ENCODE data around the gene DOCK11. TPM values are rescaled to one million over a fixed set of nuclear protein-coding genes. Genes with fewer than 3 reads are reported as not detected.
A peak's percentile ranks its signal among the peaks of the same experiment; 100 is the strongest.
"Not testable (repeated sequence)": the region's sequence is repeated elsewhere in the genome, so short reads cannot be mapped to it uniquely, and the experiment has no call there.

Gene DOCK11
- 16.7 TPM for total RNA-seq

DNA sequence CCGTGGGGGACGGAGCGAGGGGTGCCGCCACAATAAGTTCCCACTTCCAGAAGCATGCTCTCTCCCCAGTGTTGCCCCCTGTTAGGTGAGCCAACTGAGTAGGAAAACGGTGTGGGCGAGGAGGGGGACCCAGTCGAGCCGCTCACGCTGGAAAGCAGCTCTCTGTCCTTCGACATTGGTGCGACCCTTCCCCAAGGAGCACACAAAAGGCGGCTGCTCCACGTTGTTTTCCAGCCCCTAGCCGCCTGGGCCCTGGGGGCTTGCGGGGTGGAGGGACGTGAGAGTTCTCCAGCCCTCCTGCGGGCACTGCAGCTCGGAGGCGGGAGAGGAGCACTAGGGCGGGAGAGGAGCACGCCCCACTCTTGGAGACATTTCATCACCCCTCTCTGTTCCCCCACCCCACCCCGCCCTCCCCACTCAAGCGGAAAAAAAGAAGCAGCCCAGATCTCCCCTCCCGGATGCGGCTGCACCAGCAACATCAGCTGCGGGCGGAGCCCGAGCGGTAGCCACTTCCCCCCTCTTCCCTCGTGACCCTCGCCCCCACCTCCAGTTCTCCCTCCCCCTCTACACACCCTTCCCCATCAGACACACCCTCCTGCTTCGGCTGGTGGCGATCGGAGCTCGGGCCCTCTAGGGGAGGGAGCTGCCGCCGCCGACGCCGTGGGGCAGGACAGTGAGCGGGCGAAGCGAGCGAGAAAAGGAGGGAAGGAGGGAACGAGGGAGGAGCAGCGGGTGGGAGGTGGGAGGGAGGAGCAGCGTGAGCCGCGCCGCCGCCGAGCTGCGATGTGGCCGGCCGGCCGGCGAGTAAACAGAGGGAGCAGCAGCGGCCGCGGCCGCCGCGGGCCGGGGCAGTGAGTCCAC, at the start of gene DOCK11:
Gene DOCK11, plus strand, starts transcription at position 755 of the 861 bp plus-strand sequence. CDS start 157 bp downstream, outside the sequence.
- DNase-seq = peak; percentile 74

DNA sequence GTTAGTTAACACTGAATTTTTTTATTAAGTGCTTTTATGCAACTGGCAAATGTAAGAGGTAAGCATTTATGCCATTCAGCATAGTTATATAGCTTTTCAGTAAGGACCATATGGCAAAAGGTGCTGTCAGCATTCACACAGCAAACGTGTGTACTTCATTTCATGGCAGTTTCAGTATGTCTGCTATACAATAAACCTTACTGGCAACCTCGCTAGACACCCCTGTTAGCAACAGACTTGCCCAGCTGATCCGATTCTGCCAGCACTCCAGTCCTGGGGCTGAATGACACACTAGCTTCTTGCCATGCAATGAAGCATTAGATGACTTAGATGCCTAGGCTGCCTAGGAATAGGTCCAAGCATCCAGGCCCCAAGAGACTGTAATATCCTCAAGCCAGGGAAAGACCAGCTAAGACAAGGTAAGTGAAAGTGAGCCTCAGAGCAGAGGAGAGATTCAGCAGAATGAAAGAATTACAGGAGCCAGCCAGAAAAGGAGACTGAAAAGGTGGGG, 47.3 kb upstream of the DOCK11 start:
- no peak for DNase-seq

DNA sequence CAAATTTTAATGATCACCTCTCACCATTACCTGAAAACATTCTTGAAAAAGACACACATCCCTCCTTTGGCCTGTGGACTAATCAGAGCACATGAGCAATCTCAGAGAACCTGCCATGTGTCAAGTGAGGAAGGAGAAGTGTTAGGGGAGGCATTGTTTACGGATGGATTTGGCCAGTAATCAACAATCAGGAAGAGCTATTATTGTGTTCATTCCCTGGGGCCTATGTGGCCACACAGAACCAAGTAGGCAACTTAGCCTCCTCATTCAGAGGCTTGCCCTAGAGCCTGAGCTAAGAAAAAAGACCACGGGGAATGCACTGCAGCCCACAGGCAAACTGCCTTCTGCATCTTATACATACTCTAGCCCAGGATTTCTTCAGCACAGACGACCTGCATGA, 40.6 kb upstream of the DOCK11 start:
- DNase-seq = no peak

DNA sequence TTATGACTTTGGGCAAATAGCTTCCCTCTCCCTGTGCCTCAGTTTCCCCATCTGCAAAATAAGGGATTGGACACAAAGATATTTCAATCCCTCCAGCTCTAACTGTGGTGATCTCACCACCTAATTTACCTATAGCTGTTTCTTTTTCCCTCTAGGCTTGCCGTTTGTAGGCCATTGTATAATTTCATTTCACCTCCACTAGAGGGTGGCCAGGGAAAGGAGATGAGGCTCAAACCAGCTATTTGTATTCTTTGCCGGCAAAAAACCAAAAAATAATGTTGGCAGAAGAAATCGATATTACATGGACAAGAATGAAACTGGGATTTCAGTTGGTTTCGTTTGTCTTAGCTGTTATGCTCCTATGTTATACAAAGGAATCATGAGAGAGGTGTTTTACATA, 36.1 kb upstream of the DOCK11 start:
- DNase-seq = peak; percentile 55

DNA sequence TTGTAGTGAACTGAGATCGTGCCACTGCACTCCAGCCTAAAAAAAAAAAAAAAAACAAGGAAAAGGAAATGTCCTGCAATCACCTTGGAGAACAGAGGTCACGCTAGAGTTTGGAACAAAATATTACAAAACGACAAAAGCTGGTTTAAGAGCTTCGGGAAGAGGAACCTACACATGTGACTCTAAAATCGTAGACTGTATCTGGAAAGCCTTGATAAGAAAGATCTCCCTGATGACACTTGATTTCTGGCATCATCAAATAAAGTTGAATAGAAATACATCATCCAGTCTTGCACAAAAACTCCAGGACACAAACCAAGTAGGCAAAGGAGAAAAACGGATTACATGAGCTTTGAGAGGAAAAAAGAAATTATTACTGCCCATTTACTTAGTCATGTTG, 31.1 kb upstream of the DOCK11 start:
- DNase-seq = no peak

DNA sequence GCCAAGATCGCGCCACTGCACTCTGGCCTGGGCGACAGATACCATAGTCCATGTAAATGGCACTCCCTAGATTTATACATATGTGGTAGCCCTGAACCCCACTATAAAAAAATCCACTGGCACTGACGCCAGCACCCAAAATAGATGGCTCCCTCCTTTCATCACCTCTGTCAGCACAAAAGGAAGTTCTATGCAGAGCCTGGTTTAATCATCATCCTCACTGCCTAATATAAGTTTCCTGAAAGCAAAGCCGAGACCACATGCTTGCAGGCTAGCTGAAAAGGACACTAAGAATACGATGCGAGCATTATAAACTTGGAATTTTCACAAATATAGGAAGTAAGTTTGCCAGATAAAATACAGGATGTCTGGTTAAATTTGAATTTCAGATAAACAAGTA, 27.5 kb upstream of the DOCK11 start:
- no peak for DNase-seq

DNA sequence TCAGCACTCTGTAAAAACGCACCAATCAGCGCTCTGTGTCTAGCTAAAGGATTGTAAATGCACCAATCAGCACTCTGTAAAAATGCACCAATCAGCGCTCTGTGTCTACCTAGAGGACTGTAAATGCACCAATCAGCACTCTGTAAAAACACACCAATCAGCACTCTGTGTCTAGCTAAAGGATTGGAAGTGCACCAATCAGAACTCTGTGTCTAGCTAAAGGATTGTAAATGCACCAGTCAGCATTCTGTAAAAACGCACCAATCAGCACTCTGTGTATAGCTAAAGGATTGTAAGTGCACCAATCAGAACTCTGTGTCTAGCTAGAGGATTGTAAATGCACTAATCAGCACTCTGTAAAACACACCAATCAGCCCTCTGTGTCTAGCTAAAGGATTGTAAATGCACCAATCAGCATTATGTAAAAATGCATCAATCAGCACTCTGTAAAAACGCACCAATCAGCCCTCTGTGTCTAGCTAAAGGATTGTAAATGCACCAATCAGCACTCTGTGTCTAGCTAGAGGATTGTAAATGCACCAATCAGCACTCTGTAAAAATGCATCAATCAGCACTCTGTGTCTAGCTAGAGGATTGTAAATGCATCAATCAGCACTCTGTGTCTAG, 24.8 kb upstream of the DOCK11 start:
- DNase-seq = not testable (repeated sequence)

DNA sequence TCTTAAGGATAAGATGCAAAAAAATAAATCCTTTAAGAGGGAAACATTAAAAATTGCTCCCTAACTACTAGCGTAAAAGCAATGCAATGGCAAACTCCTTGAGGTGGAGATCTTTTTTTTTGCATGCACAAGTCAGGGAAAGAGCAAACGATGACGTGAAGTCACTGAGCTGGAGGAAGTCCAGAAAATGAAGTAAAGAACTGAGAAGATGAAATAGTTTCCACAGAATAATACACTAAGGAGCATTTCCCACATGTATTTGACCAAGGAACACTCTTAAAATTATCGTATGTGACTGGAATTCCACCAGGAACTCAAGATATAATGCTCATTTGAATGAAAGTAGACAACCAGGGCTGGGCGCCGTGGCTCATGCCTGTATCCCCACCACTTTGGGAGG, 21.0 kb upstream of the DOCK11 start:
- DNase-seq = no peak

DNA sequence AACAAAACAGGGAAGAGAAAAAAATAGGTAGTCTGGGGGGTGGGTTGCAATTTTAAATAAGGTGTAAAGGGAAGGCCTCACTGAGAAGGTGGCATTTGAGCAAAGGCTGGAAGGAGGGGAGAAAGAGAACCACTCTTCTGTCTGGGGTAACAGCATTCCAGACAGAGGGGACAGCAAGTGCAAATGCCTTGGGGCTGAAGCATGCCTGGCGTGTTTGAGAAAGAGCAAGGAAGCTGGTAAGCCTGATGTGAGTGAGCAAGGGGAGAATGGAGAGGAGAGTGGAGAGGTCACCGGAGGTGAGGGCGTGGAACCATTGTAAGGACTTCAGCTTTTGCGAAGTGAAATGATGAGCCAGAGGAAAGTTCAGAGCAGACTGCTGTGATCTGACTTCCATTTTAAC, 19.7 kb upstream of the DOCK11 start:
- DNase-seq = no peak

DNA sequence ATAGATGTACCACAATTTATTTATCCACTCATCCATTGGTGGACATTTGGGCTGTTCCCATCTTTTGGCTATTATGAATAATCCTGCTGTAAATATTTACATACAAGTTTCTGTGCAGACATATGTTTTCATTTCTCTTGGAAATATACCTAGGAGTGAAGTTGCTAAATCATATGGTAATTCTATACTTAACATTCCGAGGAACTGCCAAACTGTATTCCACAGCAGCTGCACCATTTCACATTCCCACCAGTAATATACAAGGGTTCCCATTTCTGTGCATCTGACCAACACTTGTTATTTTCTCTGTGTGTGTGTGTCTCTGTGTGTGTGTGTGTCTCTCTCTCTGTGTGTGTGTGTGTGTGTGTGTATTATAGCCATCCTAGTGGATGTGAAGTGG, 15.4 kb upstream of the DOCK11 start:
- DNase-seq = no peak

DNA sequence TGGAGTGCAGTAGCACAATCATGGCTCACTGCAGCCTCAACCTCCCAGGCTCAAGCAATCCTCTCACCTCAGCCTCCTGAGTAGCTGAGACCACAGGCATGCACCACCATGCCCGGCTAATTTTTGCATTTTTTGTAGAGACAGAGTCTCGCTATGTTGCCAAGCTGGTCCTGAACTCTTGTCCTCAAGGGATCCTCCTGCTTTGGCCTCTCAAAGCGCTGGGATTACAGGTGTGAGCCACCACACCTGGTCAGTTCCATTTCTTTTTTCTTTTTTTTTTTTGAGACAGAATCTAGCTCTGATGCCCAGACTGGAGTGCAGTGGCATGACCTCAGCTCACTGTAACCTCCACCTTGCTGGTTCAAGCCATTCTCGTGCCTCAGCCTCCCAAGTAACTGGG, 13.2 kb upstream of the DOCK11 start:
- not testable (repeated sequence) for DNase-seq

DNA sequence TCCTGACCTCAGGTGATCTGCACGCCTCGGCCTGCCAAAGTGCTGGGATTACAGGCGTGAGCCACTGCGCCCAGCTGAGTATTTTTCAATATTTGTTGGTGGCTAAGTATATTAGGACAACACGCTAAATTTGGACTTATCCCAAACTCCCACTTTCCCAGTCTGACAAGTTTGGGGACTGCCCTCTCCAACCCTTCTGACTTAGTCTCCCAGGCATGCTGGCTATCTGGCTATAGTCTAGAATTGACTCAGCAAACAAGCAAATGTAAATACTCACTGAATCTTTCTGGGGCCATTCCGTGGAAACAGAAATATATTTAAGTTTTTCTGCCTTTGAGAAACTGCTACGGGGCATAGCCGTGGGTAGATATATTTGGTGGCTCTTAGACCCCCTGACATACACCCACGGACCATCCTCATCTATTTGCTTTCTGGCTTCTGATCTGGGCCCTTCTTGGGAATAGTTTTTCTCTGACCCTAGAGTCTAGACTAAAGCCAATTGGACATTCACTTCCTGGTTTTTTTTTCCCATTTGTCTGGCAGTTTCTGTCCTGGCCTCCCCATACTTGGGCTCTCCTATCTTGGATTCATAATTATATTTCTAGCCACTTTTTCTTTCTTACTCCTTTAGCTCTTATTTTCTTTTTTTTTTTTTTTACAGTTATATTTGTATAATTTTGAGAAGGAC, 11.3 kb upstream of the DOCK11 start:
- DNase-seq = no peak

DNA sequence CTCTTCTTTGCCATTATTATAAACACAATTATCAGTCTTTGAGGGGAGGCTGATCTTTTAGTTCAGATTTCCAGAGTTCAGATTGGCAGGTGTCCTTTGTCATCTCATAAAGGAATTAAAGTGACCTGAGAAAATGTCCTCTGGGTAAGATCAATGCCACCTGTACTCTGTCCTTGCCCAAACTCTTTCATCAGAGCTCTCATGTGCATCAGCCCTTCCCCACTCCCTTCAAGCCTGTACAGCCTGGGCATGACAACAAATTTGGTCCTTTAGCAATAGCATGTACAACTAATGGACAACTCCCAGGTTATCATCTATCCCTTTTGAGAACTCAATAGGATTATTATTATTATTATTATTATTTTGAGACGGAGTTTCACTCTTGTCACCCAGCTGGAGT, 8.9 kb upstream of the DOCK11 start:
- DNase-seq = not testable (repeated sequence)

DNA sequence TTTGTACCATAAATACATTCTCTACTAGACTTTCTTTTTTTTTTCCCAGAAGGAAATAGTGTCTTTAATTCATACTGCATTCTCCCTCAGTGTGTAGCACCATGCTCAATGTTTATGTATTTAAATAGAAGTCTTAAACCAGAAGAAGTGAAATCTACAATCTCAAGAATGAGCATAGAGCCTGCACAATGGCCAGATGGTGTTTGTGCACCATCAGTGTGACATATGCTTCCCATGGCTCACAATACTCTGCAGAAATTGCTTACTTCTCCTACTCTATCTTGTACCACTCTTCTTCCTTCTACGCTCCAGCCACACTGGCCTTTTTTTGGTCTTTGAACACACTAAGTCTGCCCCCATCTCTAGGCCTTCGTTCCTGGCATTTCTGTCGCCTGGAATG, 2.6 kb upstream of the DOCK11 start:
- no peak for DNase-seq

DNA sequence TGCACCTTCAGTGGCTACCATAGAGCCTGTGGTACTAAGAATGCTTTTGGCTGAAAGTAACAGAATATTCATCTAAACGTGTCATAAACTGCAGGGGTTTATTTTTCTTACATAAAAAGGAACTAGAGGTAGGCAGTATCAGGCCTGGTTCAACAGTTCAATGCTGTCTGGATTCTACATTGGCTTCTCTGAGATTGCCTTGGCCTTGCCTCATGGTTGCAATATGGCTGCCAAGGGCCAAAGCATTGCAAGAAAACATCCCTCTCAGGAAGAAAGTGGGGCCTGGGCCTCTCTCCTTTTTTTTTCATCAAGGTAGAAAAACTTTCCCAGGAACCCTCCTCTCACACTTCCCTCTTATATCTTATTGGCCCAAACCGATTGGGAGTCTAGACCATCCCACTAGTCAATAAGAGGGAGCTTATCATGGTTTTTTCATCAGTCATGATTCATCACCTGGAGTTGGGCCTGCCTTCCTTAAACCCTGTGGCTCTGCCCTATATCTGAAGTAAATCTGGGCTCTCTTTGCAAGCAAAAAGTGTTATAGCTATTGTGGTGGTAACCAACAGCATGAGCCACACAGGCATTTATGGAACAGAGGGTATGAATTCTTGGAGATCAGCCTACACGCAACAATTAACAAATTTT, 1.8 kb upstream of the DOCK11 start:
- no peak for DNase-seq

DNA sequence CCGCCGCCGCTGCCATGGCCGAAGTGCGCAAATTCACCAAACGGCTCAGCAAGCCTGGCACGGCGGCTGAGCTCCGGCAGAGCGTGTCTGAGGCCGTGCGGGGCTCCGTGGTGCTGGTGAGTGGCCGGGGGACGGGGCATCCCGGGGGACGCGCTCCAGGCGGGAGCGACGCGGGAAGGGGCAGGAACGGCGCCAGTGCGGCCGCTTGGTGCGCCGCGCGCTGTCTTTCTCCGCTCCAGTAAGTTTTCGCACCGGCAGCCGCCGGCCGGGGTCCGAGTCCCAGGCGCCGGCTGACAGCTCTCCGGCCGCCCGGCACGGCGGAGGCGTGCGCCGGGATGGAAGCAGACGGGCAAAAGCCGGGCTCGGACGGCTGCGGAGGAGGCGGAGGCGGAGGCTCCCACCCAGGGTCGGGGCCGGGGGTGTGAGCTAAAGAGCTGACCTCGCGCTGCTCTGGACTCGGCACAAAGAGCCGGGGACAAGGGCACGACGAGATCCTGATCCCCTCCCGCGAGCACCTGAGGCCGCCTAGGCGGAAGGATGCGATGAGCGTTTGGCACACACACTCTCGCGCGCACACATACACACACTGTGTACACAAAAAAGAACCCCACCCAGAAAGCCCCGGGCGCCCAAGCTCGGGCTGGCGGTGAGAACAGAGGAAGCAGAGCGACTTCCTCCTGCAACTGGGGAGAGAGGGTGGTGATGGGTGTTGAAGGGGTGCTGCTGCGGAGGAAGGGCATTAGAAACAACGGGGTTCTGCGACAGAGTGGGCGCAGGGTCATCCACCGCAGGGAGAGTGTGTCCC, 545 bp downstream of the DOCK11 start:
- DNase-seq = no peak

DNA sequence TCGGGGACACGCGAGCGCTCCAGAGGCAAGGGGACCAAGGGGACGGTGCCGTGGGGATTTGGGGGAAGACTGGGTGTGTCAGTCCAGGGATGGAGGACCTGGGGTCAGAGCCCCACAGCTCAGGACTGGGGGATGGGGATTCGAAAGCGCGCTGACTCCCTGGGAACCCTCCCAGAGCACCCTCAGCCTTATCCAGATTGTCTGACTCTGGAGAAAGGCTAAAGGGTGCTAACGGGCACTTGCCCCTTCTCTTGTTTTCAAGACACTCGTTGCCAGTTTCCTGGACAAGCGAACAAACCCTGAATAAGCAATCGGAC, 1.1 kb downstream of the DOCK11 start:
- DNase-seq = no peak

DNA sequence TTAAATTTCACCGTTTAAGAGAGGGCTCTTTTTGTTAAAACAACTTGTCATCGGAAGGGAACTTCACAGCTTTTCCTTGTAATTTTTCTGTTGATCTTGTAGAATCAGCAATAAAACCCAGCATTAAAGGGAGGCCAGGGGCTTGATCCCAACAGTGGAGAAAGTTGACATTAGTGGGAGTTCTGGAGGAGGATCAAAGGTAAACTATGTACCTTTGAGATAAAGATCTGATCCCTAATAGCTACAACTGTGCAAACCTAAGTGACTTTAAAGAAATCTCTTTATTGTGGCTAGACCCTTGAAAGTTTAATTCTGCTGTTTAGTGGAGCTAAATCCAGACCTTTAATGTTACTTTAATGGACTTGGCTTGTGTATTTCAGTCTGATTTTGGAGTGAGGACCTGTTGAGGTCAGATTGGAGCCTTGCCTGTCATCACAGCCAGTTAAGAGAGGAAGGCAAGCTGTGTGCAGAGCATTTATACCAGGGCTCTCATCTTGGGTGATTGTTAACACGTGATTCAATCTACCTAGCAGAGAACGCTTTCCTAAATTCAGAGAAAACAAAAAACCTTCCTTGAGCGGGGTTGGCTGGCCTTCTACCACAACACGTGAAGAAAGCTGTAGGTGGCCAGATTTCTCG, 1.7 kb downstream of the DOCK11 start:
- DNase-seq = no peak

DNA sequence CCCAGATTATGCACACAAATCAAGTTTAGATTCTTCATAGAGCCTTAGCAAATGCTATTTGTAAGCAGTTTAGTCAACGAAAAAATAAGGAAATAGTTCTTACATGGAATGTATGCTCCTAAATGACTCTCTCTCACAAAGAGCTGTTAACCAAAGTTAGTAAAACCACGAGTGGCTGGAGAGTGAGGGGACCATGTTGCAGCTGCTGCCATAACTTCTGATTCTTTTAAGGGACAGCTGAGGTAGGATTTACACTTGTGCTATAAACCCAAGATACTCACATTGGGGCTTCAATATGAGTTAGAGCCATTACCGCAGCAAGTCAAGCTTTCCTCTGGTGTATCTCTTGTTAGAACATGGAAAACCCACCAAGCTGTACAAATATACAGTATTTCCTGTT, 2.7 kb downstream of the DOCK11 start:
- no peak for DNase-seq

DNA sequence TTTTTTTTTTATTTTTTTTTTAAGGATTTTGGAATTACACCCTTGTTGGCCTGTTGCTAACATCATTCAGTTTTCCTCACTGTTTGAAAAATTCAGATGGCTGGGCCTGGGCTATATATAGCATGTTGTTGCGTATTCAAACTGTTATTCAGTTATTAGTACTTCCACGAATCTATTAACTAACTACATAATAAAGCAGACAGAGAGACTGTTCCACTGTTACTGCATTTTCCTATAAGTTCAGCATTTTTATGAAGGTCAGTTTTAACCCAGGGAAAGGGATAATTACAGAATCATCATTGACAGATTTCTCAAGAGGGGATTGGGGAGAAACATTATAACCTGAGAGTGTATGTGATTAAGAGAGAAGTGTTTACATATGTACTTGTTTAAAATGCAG, 3.1 kb downstream of the DOCK11 start:
- no peak for DNase-seq

DNA sequence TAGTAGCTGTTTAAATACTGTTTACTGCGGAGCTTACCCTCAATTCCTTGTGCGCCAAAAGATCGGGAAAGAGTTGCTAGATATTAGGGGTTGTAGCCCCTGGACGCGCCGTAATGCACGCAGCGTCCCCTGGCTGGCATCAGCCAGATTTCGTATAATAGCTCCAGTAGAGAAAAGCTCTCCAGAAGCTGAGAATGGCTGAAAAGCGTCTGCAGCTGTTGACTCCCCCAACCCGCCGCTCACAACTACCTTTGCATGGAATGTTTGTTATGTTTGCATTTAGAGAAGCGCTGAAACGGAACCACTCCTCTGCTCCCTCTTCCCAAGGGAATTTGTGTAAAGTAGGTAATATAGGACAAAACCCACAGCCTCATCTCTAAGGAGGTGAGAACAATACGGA, 3.7 kb downstream of the DOCK11 start:
- DNase-seq = no peak

All from tongue (tissue), 2 donors.